Calu3 (cell line): ENCODE data around the gene SLC22A1. TPM values are rescaled to one million over a fixed set of nuclear protein-coding genes. Genes with fewer than 3 reads are reported as not detected.
"Not testable (repeated sequence)": the region's sequence is repeated elsewhere in the genome, so short reads cannot be mapped to it uniquely, and the experiment has no call there.

Experiments
- BruUV-seq: library from RNA; stranded (reverse); fragments of 400-500 nt; replicated peaks from 2 replicates; lab custom pipeline; 2021; lab: Mats Ljungman, UMichigan
- CTCF ChIA-PET: fragments of 300-600 bp; sonication (Branson Sonifier 250); formaldehyde crosslinking; loops from one replicate; lab custom pipeline; 2022; ENCODE audit warnings: antibody characterized with exemption; lab: Charles Lee
- DNase-seq: peaks from one replicate; pipeline ENCODE4 v3.0.0; 2022
- H3K27ac Mint-ChIP-seq: one replicate; pipeline ENCODE4 v1.8.0; 2022; ENCODE audit warnings: mixed read lengths; ENCODE audit not compliant: unreplicated experiment
- H3K27me3 Mint-ChIP-seq: one replicate; pipeline ENCODE4 v1.8.0; 2022; ENCODE audit warnings: mixed read lengths; ENCODE audit not compliant: unreplicated experiment
- H3K36me3 Mint-ChIP-seq: one replicate; pipeline ENCODE4 v1.8.0; 2022; ENCODE audit warnings: mild to moderate bottlenecking, moderate library complexity, mixed read lengths; ENCODE audit not compliant: insufficient read depth, unreplicated experiment
- H3K4me1 Mint-ChIP-seq: one replicate; pipeline ENCODE4 v1.8.0; 2022; ENCODE audit warnings: mild to moderate bottlenecking, low read depth, mixed read lengths; ENCODE audit not compliant: unreplicated experiment
- H3K4me3 Mint-ChIP-seq: one replicate; pipeline ENCODE4 v1.8.0; 2022; ENCODE audit warnings: mild to moderate bottlenecking, low read depth, moderate library complexity, mixed read lengths; ENCODE audit not compliant: unreplicated experiment
- H3K9me3 Mint-ChIP-seq: one replicate; pipeline ENCODE4 v1.8.0; 2022; ENCODE audit warnings: low read depth, mixed read lengths; ENCODE audit not compliant: unreplicated experiment
- CTCF ChIP-seq: fragments of 200-600 bp; IDR thresholded peaks from one replicate; pipeline ENCODE4 v1.8.0; 2022; ENCODE audit warnings: antibody characterized with exemption; ENCODE audit not compliant: unreplicated experiment
- intact Hi-C: fragments of 100-400 bp; cut with micrococcal nuclease; formaldehyde crosslinking; loops from one replicate; pipeline ENCODE4 v1.10.0; 2022; ENCODE audit not compliant: unreplicated experiment
- total RNA-seq: library from RNA; stranded (reverse); gene quantifications from 2 replicates; pipeline ENCODE4 v1.2.3, GENCODE V29; 2022

Gene SLC22A1
- total RNA-seq, 1 experiment from 2014 or later = 5.0 TPM

- BruUV-seq = no TSS peak
- Mint-ChIP-seq H3K27me3 (no peaks in the 10 kb centered on the region), H3K36me3 (peaks cover 5% of the 10 kb centered on the region), H3K9me3 (no peaks in the 10 kb centered on the region), H3K27ac (no peak overlapping the region), H3K4me1 (peaks cover 24% of the 10 kb centered on the region), H3K4me3 (no peak overlapping the region)
- intact Hi-C loops = loop anchor here (1.0 to 5.0 kb wide), 5 partner anchors 159 to 395 kb away; partner anchors contain the start of gene SLC22A3
- TF ChIP-seq CTCF = peak; percentile 63
- CTCF ChIA-PET = interaction anchor here (0.6 to 1.9 kb wide), 11 partner anchors 9 to 395 kb away, joined by 3 to 24 read pairs (median 4); no protein-coding TSS in a partner anchor
- peak; percentile 64 for DNase-seq
Measured at GRCh38 chr6:160137989-160138835, 16.6 kb downstream of the SLC22A1 start.

- no peak for TF ChIP-seq CTCF
- H3K9me3 Mint-ChIP-seq = no peaks in the 10 kb centered on the region
- intact Hi-C loops = loop anchor here (1.0 to 5.0 kb wide), 6 partner anchors 82 to 394 kb away; partner anchors contain the start of gene SLC22A3
- BruUV-seq = no TSS peak
- peaks cover 24% of the 10 kb centered on the region for H3K4me1 Mint-ChIP-seq
- H3K27ac Mint-ChIP-seq = no peak overlapping the region
- DNase-seq = no peak
- H3K36me3 Mint-ChIP-seq = peaks cover 5% of the 10 kb centered on the region
- CTCF ChIA-PET = interaction anchor here (0.7 to 1.9 kb wide), 10 partner anchors 9 to 395 kb away, joined by 3 to 24 read pairs (median 5); no protein-coding TSS in a partner anchor
- H3K27me3 Mint-ChIP-seq = no peaks in the 10 kb centered on the region
- no peak overlapping the region for H3K4me3 Mint-ChIP-seq
Measured at GRCh38 chr6:160138839-160139419, 17.3 kb downstream of the SLC22A1 start.

GRCh38 chr6:160139420-160139851, 17.8 kb downstream of the SLC22A1 start:
- Mint-ChIP-seq H3K9me3 (no peaks in the 10 kb centered on the region), H3K4me1 (peaks cover 24% of the 10 kb centered on the region), H3K36me3 (peaks cover 9% of the 10 kb centered on the region), H3K27me3 (no peaks in the 10 kb centered on the region), H3K4me3 (no peak overlapping the region), H3K27ac (no peak overlapping the region)
- CTCF ChIA-PET = no interaction called here
- intact Hi-C loops = loop anchor here (1.0 to 5.0 kb wide), 3 partner anchors 82 to 253 kb away; partner anchors contain the start of gene SLC22A3
- TF ChIP-seq CTCF = no peak
- no TSS peak for BruUV-seq
- DNase-seq = no peak

- H3K27me3 Mint-ChIP-seq, intact Hi-C loops, H3K4me3 Mint-ChIP-seq, H3K27ac Mint-ChIP-seq, H3K9me3 Mint-ChIP-seq, BruUV-seq, CTCF ChIA-PET, DNase-seq: not testable (repeated sequence)
- peaks cover 10% of the 10 kb centered on the region for H3K36me3 Mint-ChIP-seq
- peaks cover 24% of the 10 kb centered on the region for H3K4me1 Mint-ChIP-seq
Measured at GRCh38 chr6:160140493-160140892, 18.9 kb downstream of the SLC22A1 start.
